OCI-LY3 (cell line): ENCODE results near the gene SORCS1.

Experiments used
- H2AFZ ChIP-seq: fragments of 200-600, 300-600 bp; shearing (Covaris generic); 2 replicates; pipeline ENCODE4 v1.6.0; 2014; ENCODE audit warnings: antibody characterized with exemption, low read depth, low read length
- H3K27ac ChIP-seq: fragments of 200-600, 300-600 bp; sonication (generic); 2 replicates; pipeline ENCODE4 v1.5.1; 2014; ENCODE audit warnings: mild to moderate bottlenecking, low read length, moderate library complexity, mixed read lengths
- H3K27me3 ChIP-seq: fragments of 200-600, 300-600 bp; sonication (generic); 2 replicates; pipeline ENCODE4 v1.6.1; 2014; ENCODE audit warnings: low read depth, low read length, mixed read lengths
- H3K36me3 ChIP-seq: fragments of 200-600, 300-600 bp; sonication (generic); replicated peaks from 2 replicates; pipeline ENCODE3; 2014; ENCODE audit warnings: low read depth, low read length, mixed read lengths
- H3K4me1 ChIP-seq: fragments of 300-600, 200-600 bp; sonication (generic); 2 replicates; pipeline ENCODE4 v1.6.1; 2014; ENCODE audit warnings: low read length, mixed read lengths
- H3K4me2 ChIP-seq: fragments of 200-600, 300-600 bp; sonication (generic); 2 replicates; pipeline ENCODE4 v1.6.1; 2014; ENCODE audit warnings: low read length, mixed read lengths
- H3K4me3 ChIP-seq: fragments of 300-600, 200-600 bp; sonication (generic); 2 replicates; pipeline ENCODE4 v1.5.1; 2014; ENCODE audit warnings: antibody characterized with exemption, mild to moderate bottlenecking, low read length, moderate library complexity
- H3K79me2 ChIP-seq: fragments of 300-600, 200-600 bp; shearing (Covaris generic); 2 replicates; pipeline ENCODE4 v1.6.1; 2014; ENCODE audit warnings: mild to moderate bottlenecking, low read length, mixed read lengths
- H3K9ac ChIP-seq: fragments of 300-600, 200-600 bp; shearing (Covaris generic); 2 replicates; pipeline ENCODE4 v1.6.0; 2014; ENCODE audit warnings: mild to moderate bottlenecking, low read length, moderate library complexity
- H3K9me3 ChIP-seq: fragments of 200-600, 300-600 bp; shearing (Covaris generic); 2 replicates; pipeline ENCODE4 v1.6.1; 2014; ENCODE audit warnings: low read length, mixed read lengths; ENCODE audit not compliant: insufficient read depth
- H4K20me1 ChIP-seq: fragments of 200-600, 300-600 bp; sonication (generic); 2 replicates; pipeline ENCODE4 v1.6.1; 2016; ENCODE audit warnings: low read length, mixed read lengths; ENCODE audit not compliant: insufficient read depth
- CTCF ChIP-seq: fragments of 200-600, 300-600 bp; sonication (generic); IDR thresholded peaks from 2 replicates; pipeline ENCODE4 v1.5.1; 2014; ENCODE audit warnings: antibody characterized with exemption, low read length, low read depth
- EZH2phosphoT487 ChIP-seq: fragments of 200-600 bp; shearing (Covaris generic); IDR thresholded peaks from 2 replicates; pipeline ENCODE4 v1.6.1; 2018; ENCODE audit warnings: antibody characterized with exemption, mixed run types, low read depth

SORCS1 gene

GRCh38 chr10:106534441-106534840, 630.1 kb downstream of the SORCS1 start:
- H3K9me3 ChIP-seq, result no peaks in the 10 kb centered on the region
- H3K36me3 ChIP-seq, result no peaks in the 10 kb centered on the region

GRCh38 chr10:106528702-106529101, 635.8 kb downstream of the SORCS1 start:
- H3K4me1 ChIP-seq, result no peaks in the 10 kb centered on the region
- no peak overlapping the region for H2AFZ ChIP-seq
- no peaks in the 10 kb centered on the region for H3K9me3 ChIP-seq
- H3K4me2 ChIP-seq, result no peak overlapping the region
- H3K4me3 ChIP-seq, result no peak overlapping the region
- no peaks in the 10 kb centered on the region for H3K79me2 ChIP-seq
- H4K20me1 ChIP-seq, result no peaks in the 10 kb centered on the region
- no peak overlapping the region for H3K9ac ChIP-seq
- TF ChIP-seq EZH2phosphoT487, result no peak
- TF ChIP-seq CTCF, result no peak
- H3K27ac ChIP-seq, result no peak overlapping the region
- H3K27me3 ChIP-seq, result no peaks in the 10 kb centered on the region
- H3K36me3 ChIP-seq, result no peaks in the 10 kb centered on the region

More at GRCh38 chr10:106534441-106534840, 630.1 kb downstream of the SORCS1 start:
- no peak overlapping the region for H3K4me2 ChIP-seq
- no peak for TF ChIP-seq CTCF
- no peak for TF ChIP-seq EZH2phosphoT487
- H2AFZ ChIP-seq, result no peak overlapping the region
- H3K27me3 ChIP-seq, result no peaks in the 10 kb centered on the region
- H3K27ac ChIP-seq, result no peak overlapping the region
- H3K79me2 ChIP-seq, result no peaks in the 10 kb centered on the region
- no peaks in the 10 kb centered on the region for H3K4me1 ChIP-seq
- no peak overlapping the region for H3K9ac ChIP-seq
- H3K4me3 ChIP-seq, result no peak overlapping the region
- no peaks in the 10 kb centered on the region for H4K20me1 ChIP-seq

GRCh38 chr10:106525835-106526234, 638.7 kb downstream of the SORCS1 start:
- Histone ChIP-seq H3K27ac (no peak overlapping the region), H2AFZ (no peak overlapping the region), H3K36me3 (no peaks in the 10 kb centered on the region), H3K9ac (no peak overlapping the region), H3K27me3 (no peaks in the 10 kb centered on the region), H4K20me1 (no peaks in the 10 kb centered on the region), H3K79me2 (no peaks in the 10 kb centered on the region), H3K4me2 (no peak overlapping the region), H3K4me1 (no peaks in the 10 kb centered on the region), H3K4me3 (no peak overlapping the region), H3K9me3 (no peaks in the 10 kb centered on the region)
- no peak for TF ChIP-seq CTCF
- no peak for TF ChIP-seq EZH2phosphoT487
